Endothelial cell of umbilical vein (primary cell): ENCODE measurements around the gene CDH3. TPM values are rescaled to one million over a fixed set of nuclear protein-coding genes. Genes with fewer than 3 reads are reported as not detected.

Source experiments
- BruUV-seq: library from RNA; stranded (reverse); fragments of 400-500 nt; replicated peaks from 2 replicates; lab custom pipeline; 2021; lab: Mats Ljungman, UMichigan
- CTCF ChIA-PET: fragments of 300-600, 350-600 bp; sonication (Branson Sonifier 250); formaldehyde crosslinking; loops from one replicate; lab custom pipeline; 2021; ENCODE audit warnings: antibody characterized with exemption, inconsistent platforms; lab: Charles Lee
- POLR2A ChIA-PET: fragments of 300-600, 350-600 bp; sonication (Branson Sonifier 250); formaldehyde crosslinking; loops from one replicate; lab custom pipeline; 2021; ENCODE audit warnings: antibody characterized with exemption, inconsistent platforms; lab: Charles Lee
- DNase-seq: peaks from one replicate; pipeline ENCODE4 v3.0.0-alpha.2; 2011; ENCODE audit warnings: low read depth, low spot score
- FAIRE-seq: peaks from 2 replicates; lab custom pipeline; 2011; peaks lifted over from hg19 to GRCh38; lab: Jason Lieb, UNC
- H2AFZ ChIP-seq: 2 replicates; pipeline ENCODE4 v1.6.0; 2012; ENCODE audit warnings: low read depth, low read length, control low read depth, inconsistent platforms
- H3K27ac ChIP-seq: 2 replicates; pipeline ENCODE4 v1.5.1; 2011; ENCODE audit warnings: low read depth, mild to moderate bottlenecking, control low read depth, low read length, moderate library complexity; ENCODE audit not compliant: insufficient read depth
- H3K27me3 ChIP-seq, 2 experiments: 2 replicates each; pipeline versions ENCODE4 v1.6.0 to v1.6.1; 2011; ENCODE audit warnings: low read length in 2 of 2, mixed read lengths in 1 of 2; ENCODE audit not compliant: control insufficient read depth in 2 of 2, insufficient read depth in 2 of 2
- H3K36me3 ChIP-seq, 2 experiments: 2 replicates in 1 of 2; 3 replicates in 1 of 2; pipeline ENCODE4 v1.5.1; 2011; ENCODE audit warnings: low read length in 2 of 2, mild to moderate bottlenecking in 1 of 2, moderate library complexity in 1 of 2; ENCODE audit not compliant: control insufficient read depth in 2 of 2, insufficient read depth in 2 of 2; ENCODE audit errors: extremely low read depth in 1 of 2
- H3K4me1 ChIP-seq: 3 replicates; pipeline ENCODE4 v1.5.1; 2011; ENCODE audit warnings: mild to moderate bottlenecking, low read length; ENCODE audit not compliant: control insufficient read depth, insufficient read depth; ENCODE audit errors: extremely low read depth
- H3K4me2 ChIP-seq: 2 replicates; pipeline ENCODE4 v1.6.1; 2011; ENCODE audit warnings: low read length, control low read depth, mixed read lengths; ENCODE audit not compliant: insufficient read depth
- H3K4me3 ChIP-seq, 3 experiments: fragments of 200-600 bp in 1 of 3; sonication (generic), shearing (Covaris generic) in 1 of 3; replicated peaks in 1 of 3; 2 replicates each; pipeline ENCODE4 v1.5.1; 2011 to 2016; ENCODE audit warnings: control low read depth in 3 of 3, low read length in 3 of 3, mild to moderate bottlenecking in 2 of 3, inconsistent platforms in 1 of 3, low read depth in 1 of 3, moderate library complexity in 1 of 3; ENCODE audit not compliant: insufficient read depth in 1 of 3
- H3K79me2 ChIP-seq: 2 replicates; pipeline ENCODE4 v1.6.0; 2012; ENCODE audit warnings: low read length, inconsistent platforms; ENCODE audit not compliant: control insufficient read depth, insufficient read depth
- H3K9ac ChIP-seq: replicated peaks from 2 replicates; pipeline ENCODE3; 2011; ENCODE audit warnings: low read length, control low read depth; ENCODE audit not compliant: insufficient read depth; ENCODE audit errors: extremely low read depth
- H3K9me1 ChIP-seq: replicated peaks from 3 replicates; pipeline ENCODE4 v1.6.0; 2011; ENCODE audit warnings: mild to moderate bottlenecking, low read length; ENCODE audit not compliant: control insufficient read depth, insufficient read depth; ENCODE audit errors: extremely low read depth
- H3K9me3 ChIP-seq: replicated peaks from 2 replicates; pipeline ENCODE4 v1.5.1; 2012; ENCODE audit warnings: low read length, inconsistent platforms; ENCODE audit not compliant: control insufficient read depth, insufficient read depth
- H4K20me1 ChIP-seq: replicated peaks from 2 replicates; pipeline ENCODE3; 2011; ENCODE audit warnings: mild to moderate bottlenecking, low read length; ENCODE audit not compliant: control insufficient read depth, insufficient read depth; ENCODE audit errors: extremely low read depth
- EZH2 ChIP-seq: IDR thresholded peaks from 2 replicates; pipeline ENCODE4 v1.6.1; 2012; ENCODE audit warnings: borderline replicate concordance, low read depth, mild to moderate bottlenecking, moderate library complexity, low read length, inconsistent platforms; ENCODE audit not compliant: severe bottlenecking
- FOS ChIP-seq: IDR thresholded peaks from 2 replicates; pipeline ENCODE4 v1.6.1; 2011; ENCODE audit warnings: mild to moderate bottlenecking, low read length, moderate library complexity, borderline replicate concordance; ENCODE audit not compliant: insufficient read depth
- GATA2 ChIP-seq: IDR thresholded peaks from 2 replicates; pipeline ENCODE4 v1.7.0; 2011; ENCODE audit warnings: low read depth, mild to moderate bottlenecking, moderate library complexity, mixed read lengths, low read length; ENCODE audit not compliant: insufficient read length, insufficient read depth
- JUN ChIP-seq: IDR thresholded peaks from 2 replicates; pipeline ENCODE4 v1.6.1; 2011; ENCODE audit warnings: borderline replicate concordance, low read depth; ENCODE audit not compliant: insufficient read length, insufficient read depth
- MYC ChIP-seq: IDR thresholded peaks from one replicate; pipeline ENCODE4 v1.6.1; 2011; ENCODE audit warnings: mild to moderate bottlenecking, low read depth, low read length
- POLR2A ChIP-seq: IDR thresholded peaks from 2 replicates; pipeline ENCODE4 v1.6.1; 2012; ENCODE audit warnings: low read depth, mild to moderate bottlenecking, control low read depth, low read length
- POLR2AphosphoS5 ChIP-seq: IDR thresholded peaks from 2 replicates; pipeline ENCODE4 v1.6.1; 2012; ENCODE audit warnings: low read depth, mild to moderate bottlenecking, control low read depth, low read length, moderate library complexity; ENCODE audit not compliant: insufficient read depth
- dilution Hi-C: fragments of 300-500 bp; cut with MboI; formaldehyde crosslinking; loops from one replicate; pipeline ENCODE4 v1.15.0; 2019; ENCODE audit warnings: low sequenced_read_pairs; ENCODE audit not compliant: extremely low pct_ligation_motif_present
- intact Hi-C: fragments of 100-400 bp; cut with micrococcal nuclease; formaldehyde crosslinking; loops from one replicate; pipeline ENCODE4 v1.10.0; 2022
- polyA plus RNA-seq, 4 experiments: library from polyadenylated mRNA; depleted of rRNA in 3 of 4; stranded (reverse) in 3 of 4; unstranded in 1 of 4; fragments of >200 nt; gene quantifications; 2 replicates each; pipeline versions ENCODE4 v1.2.1 to v1.2.3, GENCODE V29; 2011 to 2012; ENCODE audit warnings: missing spikeins in 1 of 4
- total RNA-seq: library from RNA; stranded (reverse); gene quantifications from 2 replicates; pipeline ENCODE4 v1.2.3, GENCODE V29; 2021
- TF ChIP-seq, protein P1 (sequence below), 2 donors: IDR thresholded peaks; 1 replicate in 1 of 2; 2 replicates in 1 of 2; pipeline ENCODE4 v1.5.1; 2011; ENCODE audit warnings: low read length in 2 of 2, mild to moderate bottlenecking in 2 of 2, moderate library complexity in 2 of 2, control low read depth in 1 of 2, inconsistent platforms in 1 of 2, low read depth in 1 of 2; ENCODE audit not compliant: insufficient read depth in 1 of 2; ENCODE audit errors: extremely low read depth in 1 of 2
- TF ChIP-seq, protein P2 (sequence below): IDR thresholded peaks from 2 replicates; pipeline ENCODE4 v1.6.1; 2011; ENCODE audit not compliant: insufficient read depth, insufficient read length

Gene CDH3
- total and polyA plus RNA-seq, 2 donors (not counting 3 experiments of a cell fraction or from before 2014, with no cell fraction given): 0.03 TPM; not detected in 1

DNA sequence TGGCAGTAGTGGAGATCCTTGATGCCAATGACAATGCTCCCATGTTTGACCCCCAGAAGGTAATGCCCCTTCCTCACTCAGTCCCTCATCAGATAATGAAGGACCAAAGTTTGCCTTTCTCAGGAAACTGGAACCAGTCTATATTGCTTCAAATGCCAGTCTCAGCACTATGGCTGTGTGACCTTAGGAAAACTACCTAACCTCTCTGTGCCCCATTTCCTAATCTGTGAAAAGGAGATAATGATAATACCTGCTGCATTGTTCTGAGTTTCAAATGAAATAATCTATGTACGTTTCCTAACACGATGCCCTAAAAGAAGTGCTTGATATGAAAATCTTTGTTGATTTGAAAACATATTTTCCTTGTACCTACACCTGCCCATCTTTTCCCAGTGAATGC, 35.9 kb downstream of the CDH3 start:
- H3K27ac ChIP-seq: no peak overlapping the region
- intact Hi-C loops: no loop called here
- H3K9me1 ChIP-seq: no peaks in the 10 kb centered on the region
- no peak overlapping the region for H3K4me2 ChIP-seq
- DNase-seq (no peak), FAIRE-seq (no peak)
- no peaks in the 10 kb centered on the region for H3K79me2 ChIP-seq
- no peak overlapping the region for H3K9ac ChIP-seq
- no peak overlapping the region for H3K4me3 ChIP-seq
- ChIA-PET CTCF (no interaction called here), POLR2A (no interaction called here)
- no peaks in the 10 kb centered on the region for H4K20me1 ChIP-seq
- TF ChIP-seq, protein P1, sequence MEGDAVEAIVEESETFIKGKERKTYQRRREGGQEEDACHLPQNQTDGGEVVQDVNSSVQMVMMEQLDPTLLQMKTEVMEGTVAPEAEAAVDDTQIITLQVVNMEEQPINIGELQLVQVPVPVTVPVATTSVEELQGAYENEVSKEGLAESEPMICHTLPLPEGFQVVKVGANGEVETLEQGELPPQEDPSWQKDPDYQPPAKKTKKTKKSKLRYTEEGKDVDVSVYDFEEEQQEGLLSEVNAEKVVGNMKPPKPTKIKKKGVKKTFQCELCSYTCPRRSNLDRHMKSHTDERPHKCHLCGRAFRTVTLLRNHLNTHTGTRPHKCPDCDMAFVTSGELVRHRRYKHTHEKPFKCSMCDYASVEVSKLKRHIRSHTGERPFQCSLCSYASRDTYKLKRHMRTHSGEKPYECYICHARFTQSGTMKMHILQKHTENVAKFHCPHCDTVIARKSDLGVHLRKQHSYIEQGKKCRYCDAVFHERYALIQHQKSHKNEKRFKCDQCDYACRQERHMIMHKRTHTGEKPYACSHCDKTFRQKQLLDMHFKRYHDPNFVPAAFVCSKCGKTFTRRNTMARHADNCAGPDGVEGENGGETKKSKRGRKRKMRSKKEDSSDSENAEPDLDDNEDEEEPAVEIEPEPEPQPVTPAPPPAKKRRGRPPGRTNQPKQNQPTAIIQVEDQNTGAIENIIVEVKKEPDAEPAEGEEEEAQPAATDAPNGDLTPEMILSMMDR (IDR thresholded peaks at IDR 0.05; ENCODE audit: extremely low read depth in 1 of 2, insufficient read depth in 1 of 2, low read depth in 1 of 2, low read length in 2 of 2): no peak
- TF ChIP-seq GATA2 (no peak), MYC (no peak)
- TF ChIP-seq, protein P2, sequence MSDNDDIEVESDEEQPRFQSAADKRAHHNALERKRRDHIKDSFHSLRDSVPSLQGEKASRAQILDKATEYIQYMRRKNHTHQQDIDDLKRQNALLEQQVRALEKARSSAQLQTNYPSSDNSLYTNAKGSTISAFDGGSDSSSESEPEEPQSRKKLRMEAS: no peak
- no peak overlapping the region for H2AFZ ChIP-seq
- no peaks in the 10 kb centered on the region for H3K27me3 ChIP-seq
- H3K4me1 ChIP-seq: no peaks in the 10 kb centered on the region
- dilution Hi-C loops: no loop called here
- no peaks in the 10 kb centered on the region for H3K9me3 ChIP-seq
- BruUV-seq: no TSS peak
- H3K36me3 ChIP-seq: no peaks in the 10 kb centered on the region

DNA sequence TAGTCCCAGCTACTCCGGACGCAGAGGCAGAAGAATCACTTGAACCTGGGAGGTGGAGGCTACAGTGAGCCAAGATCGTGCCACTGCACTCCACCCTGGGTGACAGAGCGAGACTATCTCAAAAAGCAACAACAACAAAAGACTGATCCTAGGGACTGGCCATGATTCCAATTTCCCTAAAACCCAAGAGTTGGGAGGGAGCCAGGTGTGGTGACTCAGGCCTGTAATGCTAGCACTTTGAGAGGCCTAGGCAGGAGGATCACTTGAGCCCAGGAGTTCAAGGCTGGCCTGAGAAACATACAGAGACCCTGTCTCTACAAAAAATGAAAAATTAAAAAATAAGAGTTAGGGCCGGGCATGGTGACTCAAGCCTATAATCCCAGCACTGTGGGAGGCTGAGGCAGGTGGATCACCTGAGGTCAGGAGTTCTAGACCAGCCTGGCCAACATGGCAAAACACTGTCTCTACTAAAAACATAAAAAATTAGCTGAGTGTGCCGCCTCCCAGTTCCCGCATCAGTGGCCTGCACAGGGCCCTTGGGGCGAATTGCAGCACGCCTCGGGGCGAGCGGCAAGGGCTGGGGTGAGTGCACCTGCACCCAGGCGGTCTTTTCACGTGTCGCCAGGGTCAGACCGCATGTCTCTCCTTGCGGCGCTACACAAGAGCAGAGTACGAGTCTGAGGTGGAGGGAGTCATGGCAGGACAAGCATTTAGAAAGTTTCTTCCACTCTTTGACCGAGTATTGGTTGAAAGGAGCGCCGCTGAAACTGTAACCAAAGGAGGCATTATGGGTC, 40.8 kb downstream of the CDH3 start:
- no peaks in the 10 kb centered on the region for H3K9me1 ChIP-seq
- dilution Hi-C loops (no loop called here), intact Hi-C loops (no loop called here)
- DNase-seq: no peak
- H3K36me3 ChIP-seq: no peaks in the 10 kb centered on the region
- no peaks in the 10 kb centered on the region for H4K20me1 ChIP-seq
- no peak overlapping the region for H3K4me3 ChIP-seq
- H3K4me2 ChIP-seq: no peak overlapping the region
- POLR2A ChIA-PET: no interaction called here
- H3K4me1 ChIP-seq: no peaks in the 10 kb centered on the region
- H3K27ac ChIP-seq: no peak overlapping the region
- BruUV-seq: no TSS peak
- no peak overlapping the region for H3K9ac ChIP-seq
- no peaks in the 10 kb centered on the region for H3K27me3 ChIP-seq
- TF ChIP-seq GATA2: no peak
- TF ChIP-seq POLR2A: no peak
- TF ChIP-seq POLR2AphosphoS5: no peak
- TF ChIP-seq, protein P1 (IDR thresholded peaks at IDR 0.05; ENCODE audit: extremely low read depth in 1 of 2, insufficient read depth in 1 of 2, low read depth in 1 of 2, low read length in 2 of 2): no peak
- no peak for TF ChIP-seq JUN
- TF ChIP-seq EZH2: no peak
- TF ChIP-seq, protein P2: no peak
- TF ChIP-seq MYC: no peak
- no peak for TF ChIP-seq FOS
- CTCF ChIA-PET: no interaction called here
- H3K9me3 ChIP-seq: no peaks in the 10 kb centered on the region
- H3K79me2 ChIP-seq: no peaks in the 10 kb centered on the region
- no peak for FAIRE-seq
- no peak overlapping the region for H2AFZ ChIP-seq
